ENCODE measurements around the gene PIGR. TPM values are rescaled to one million over a fixed set of nuclear protein-coding genes. Genes with fewer than 3 reads are reported as not detected.

Gene PIGR
- total RNA-seq, 1 experiment from 2014 or later, result 2.6 TPM

DNA sequence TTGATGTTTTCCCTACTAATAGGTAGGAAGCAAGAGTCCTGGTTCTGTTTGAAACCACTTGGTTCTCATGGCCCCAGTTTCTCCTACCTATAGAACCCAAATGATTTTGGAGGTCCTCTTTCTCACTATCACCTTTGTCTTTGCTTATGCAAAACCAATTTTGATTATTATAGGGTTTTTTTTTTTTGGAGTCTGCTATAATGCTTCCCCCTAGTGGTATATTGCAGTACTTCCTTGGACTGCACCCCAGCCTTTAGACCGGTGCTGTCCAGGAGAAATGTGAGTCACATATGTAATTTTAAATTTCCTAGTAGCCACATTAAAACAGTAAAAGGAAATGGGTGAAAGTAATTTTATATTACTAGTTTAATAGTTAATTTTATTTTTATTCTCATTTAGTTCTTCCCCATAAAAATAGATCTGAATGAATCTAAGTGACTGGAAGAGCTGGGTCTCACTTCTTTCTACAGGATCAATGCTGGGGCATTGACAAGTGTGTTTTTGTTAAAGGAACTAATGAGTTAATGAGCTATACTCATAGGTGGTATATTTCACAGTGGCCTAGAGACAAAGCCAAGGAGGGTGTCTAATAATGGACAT, 35.1 kb downstream of the PIGR start:
- peaks cover 0 to 28% of the 10 kb centered on the region in 2 experiments; a peak in 2 of 4 replicates for H3K4me1 ChIP-seq (ENCODE audit: control insufficient read depth in 1 of 2, insufficient read depth in 2 of 2, low read length in 2 of 2)
- ChIA-PET RAD21 (ENCODE audit: low non-redundant PET in 1 of 2, low total read pairs in 2 of 2, uncharacterized antibody in 2 of 2, unreplicated experiment in 2 of 2) (interaction anchor here (1.0 to 1.7 kb wide), 2 partner anchors 102 kb away, joined by 3 to 8 read pairs; no protein-coding TSS in a partner anchor), POLR2A (no interaction called here), CTCF (interaction anchor here (0.7 to 3.0 kb wide), 15 partner anchors 16 to 432 kb away, joined by 3 to 48 read pairs (median 6); partner anchors contain the start of gene PFKFB2)
- no peaks in the 10 kb centered on the region for H3K79me2 ChIP-seq (ENCODE audit: insufficient read depth, low read length)
- H4K20me1 ChIP-seq (ENCODE audit: insufficient read depth), result no peaks in the 10 kb centered on the region
- no peak overlapping the region for H2AFZ ChIP-seq (ENCODE audit: low read depth, low read length, poor library complexity, severe bottlenecking)
- H3K36me3 ChIP-seq (ENCODE audit: control insufficient read depth in 1 of 2, insufficient read depth in 2 of 2, low read length in 2 of 2), result no peaks in the 10 kb centered on the region
- no TSS peak for BruUV-seq (replicated peaks)
- no peak overlapping the region for H3K4me2 ChIP-seq (ENCODE audit: low read length)
- no peak overlapping the region for H3K9ac ChIP-seq (ENCODE audit: low read length)
- DNase-seq (ENCODE audit: low read depth, low spot score) (no peak), ATAC-seq (no peak)
- no peak overlapping the region for H3K27ac ChIP-seq (ENCODE audit: low read depth, low read length)
- no peaks in the 10 kb centered on the region for H3K9me2 ChIP-seq (ENCODE audit: insufficient read depth)
- no peaks in the 10 kb centered on the region; the same call in 1 of the 2 replicates for H3K27me3 ChIP-seq (ENCODE audit: insufficient read depth, low read length)
- H3K9me3 ChIP-seq (ENCODE audit: control insufficient read depth in 1 of 2, insufficient read depth in 1 of 2, low read depth in 1 of 2, low read length in 2 of 2), result no peaks in the 10 kb centered on the region
- H3K4me3 ChIP-seq (replicated peaks in 1 of 2; ENCODE audit: low read depth in 1 of 2, low read length in 2 of 2), result no peak overlapping the region
- intact Hi-C loops (cut with micrococcal nuclease), result loop anchor here (2.0 to 5.0 kb wide), 4 partner anchors 72 to 434 kb away; no protein-coding TSS in a partner anchor
- TF ChIP-seq RAD21 (IDR thresholded peaks at IDR 0.05; ENCODE audit: low read depth) (peak; percentile 69), YY1 (IDR thresholded peaks at IDR 0.05; ENCODE audit: extremely low read depth, insufficient replicate concordance, low read depth, low read length) (no peak)
- TF ChIP-seq, protein P1, sequence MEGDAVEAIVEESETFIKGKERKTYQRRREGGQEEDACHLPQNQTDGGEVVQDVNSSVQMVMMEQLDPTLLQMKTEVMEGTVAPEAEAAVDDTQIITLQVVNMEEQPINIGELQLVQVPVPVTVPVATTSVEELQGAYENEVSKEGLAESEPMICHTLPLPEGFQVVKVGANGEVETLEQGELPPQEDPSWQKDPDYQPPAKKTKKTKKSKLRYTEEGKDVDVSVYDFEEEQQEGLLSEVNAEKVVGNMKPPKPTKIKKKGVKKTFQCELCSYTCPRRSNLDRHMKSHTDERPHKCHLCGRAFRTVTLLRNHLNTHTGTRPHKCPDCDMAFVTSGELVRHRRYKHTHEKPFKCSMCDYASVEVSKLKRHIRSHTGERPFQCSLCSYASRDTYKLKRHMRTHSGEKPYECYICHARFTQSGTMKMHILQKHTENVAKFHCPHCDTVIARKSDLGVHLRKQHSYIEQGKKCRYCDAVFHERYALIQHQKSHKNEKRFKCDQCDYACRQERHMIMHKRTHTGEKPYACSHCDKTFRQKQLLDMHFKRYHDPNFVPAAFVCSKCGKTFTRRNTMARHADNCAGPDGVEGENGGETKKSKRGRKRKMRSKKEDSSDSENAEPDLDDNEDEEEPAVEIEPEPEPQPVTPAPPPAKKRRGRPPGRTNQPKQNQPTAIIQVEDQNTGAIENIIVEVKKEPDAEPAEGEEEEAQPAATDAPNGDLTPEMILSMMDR (IDR thresholded peaks at IDR 0.05 in 2 of 3, conservative IDR thresholded peaks at IDR 0.05 in 1 of 3; ENCODE audit: borderline replicate concordance in 1 of 3, insufficient read depth in 1 of 3, low read depth in 2 of 3, low read length in 2 of 3), result peak; percentile 72 to 79 (median 74); a peak in 5 of 6 replicates

DNA sequence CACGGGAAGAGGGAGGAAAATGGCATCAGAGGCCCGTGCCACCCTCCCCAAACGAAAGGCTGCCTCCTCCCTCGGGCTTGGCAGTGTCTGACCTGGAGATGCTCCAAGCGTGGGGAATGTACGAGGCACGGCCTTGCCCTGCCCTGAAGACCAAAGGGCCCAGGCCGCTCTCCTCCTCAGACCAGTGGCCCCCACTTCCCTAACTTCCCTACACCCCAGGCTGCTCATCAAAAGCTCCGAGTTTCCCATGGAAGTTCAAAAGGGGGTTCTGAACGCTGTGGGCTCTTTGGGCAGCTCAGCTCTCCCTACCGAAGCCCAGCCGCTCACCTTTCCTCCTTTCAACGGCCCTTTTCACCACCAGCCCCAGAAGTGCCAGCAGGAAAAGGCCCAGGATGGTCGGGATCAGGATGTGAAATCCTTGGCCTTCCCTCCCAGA, 36.4 kb downstream of the PIGR start:
- H3K9ac ChIP-seq (ENCODE audit: low read length), result peak overlapping the region; percentile 50
- ATAC-seq, result no peak
- peak overlapping the region; percentile 37 to 60 for H3K4me3 ChIP-seq (replicated peaks in 1 of 2; ENCODE audit: low read depth in 1 of 2, low read length in 2 of 2)
- H3K27me3 ChIP-seq (ENCODE audit: insufficient read depth, low read length), result no peaks in the 10 kb centered on the region; the same call in 1 of the 2 replicates
- ChIA-PET RAD21 (ENCODE audit: low non-redundant PET in 1 of 2, low total read pairs in 2 of 2, uncharacterized antibody in 2 of 2, unreplicated experiment in 2 of 2) (interaction anchor here in 1 of 2 experiments (1.2 kb wide), 1 partner anchor 175 kb away, joined by 3 read pairs; no protein-coding TSS in a partner anchor), POLR2A (interaction anchor here (1.1 kb wide), 1 partner anchor 297 kb away, joined by 3 read pairs; the partner anchor contains the start of gene EIF2D), CTCF (interaction anchor here (1.0 to 2.3 kb wide), 14 partner anchors 12 to 591 kb away, joined by 3 to 13 read pairs (median 5); partner anchors contain the start of genes FCMR and IL20)
- peak overlapping the region; percentile 36 for H2AFZ ChIP-seq (ENCODE audit: low read depth, low read length, poor library complexity, severe bottlenecking)
- peak overlapping the region; percentile 86 for H3K4me2 ChIP-seq (ENCODE audit: low read length)
- no peaks in the 10 kb centered on the region for H3K79me2 ChIP-seq (ENCODE audit: insufficient read depth, low read length)
- H4K20me1 ChIP-seq (ENCODE audit: insufficient read depth), result no peaks in the 10 kb centered on the region
- no peak overlapping the region for H3K27ac ChIP-seq (ENCODE audit: low read depth, low read length)
- no peaks in the 10 kb centered on the region for H3K9me2 ChIP-seq (ENCODE audit: insufficient read depth)
- H3K36me3 ChIP-seq (ENCODE audit: control insufficient read depth in 1 of 2, insufficient read depth in 2 of 2, low read length in 2 of 2), result no peaks in the 10 kb centered on the region
- peaks cover 8 to 40% of the 10 kb centered on the region in 2 experiments for H3K4me1 ChIP-seq (ENCODE audit: control insufficient read depth in 1 of 2, insufficient read depth in 2 of 2, low read length in 2 of 2)
- no TSS peak for BruUV-seq (replicated peaks)
- no peak for DNase-seq (ENCODE audit: low read depth, low spot score)
- intact Hi-C loops (cut with micrococcal nuclease), result loop anchor here (2.0 to 5.0 kb wide), 4 partner anchors 73 to 433 kb away; no protein-coding TSS in a partner anchor
- H3K9me3 ChIP-seq (ENCODE audit: control insufficient read depth in 1 of 2, insufficient read depth in 1 of 2, low read depth in 1 of 2, low read length in 2 of 2), result no peaks in the 10 kb centered on the region
- TF ChIP-seq POLR2AphosphoS5 (IDR thresholded peaks at IDR 0.05; ENCODE audit: low read depth, low read length) (no peak), ELF1 (IDR thresholded peaks at IDR 0.05; ENCODE audit: borderline replicate concordance, low read depth) (no peak), SIN3A (IDR thresholded peaks at IDR 0.05; ENCODE audit: low read depth) (no peak), ZFX (IDR thresholded peaks at IDR 0.05) (no peak), YY1 (IDR thresholded peaks at IDR 0.05; ENCODE audit: extremely low read depth, insufficient replicate concordance, low read depth, low read length) (no peak), CEBPB (IDR thresholded peaks at IDR 0.05; ENCODE audit: low read depth) (no peak), JUND (IDR thresholded peaks at IDR 0.05) (no peak)
- TF ChIP-seq, protein P2, sequence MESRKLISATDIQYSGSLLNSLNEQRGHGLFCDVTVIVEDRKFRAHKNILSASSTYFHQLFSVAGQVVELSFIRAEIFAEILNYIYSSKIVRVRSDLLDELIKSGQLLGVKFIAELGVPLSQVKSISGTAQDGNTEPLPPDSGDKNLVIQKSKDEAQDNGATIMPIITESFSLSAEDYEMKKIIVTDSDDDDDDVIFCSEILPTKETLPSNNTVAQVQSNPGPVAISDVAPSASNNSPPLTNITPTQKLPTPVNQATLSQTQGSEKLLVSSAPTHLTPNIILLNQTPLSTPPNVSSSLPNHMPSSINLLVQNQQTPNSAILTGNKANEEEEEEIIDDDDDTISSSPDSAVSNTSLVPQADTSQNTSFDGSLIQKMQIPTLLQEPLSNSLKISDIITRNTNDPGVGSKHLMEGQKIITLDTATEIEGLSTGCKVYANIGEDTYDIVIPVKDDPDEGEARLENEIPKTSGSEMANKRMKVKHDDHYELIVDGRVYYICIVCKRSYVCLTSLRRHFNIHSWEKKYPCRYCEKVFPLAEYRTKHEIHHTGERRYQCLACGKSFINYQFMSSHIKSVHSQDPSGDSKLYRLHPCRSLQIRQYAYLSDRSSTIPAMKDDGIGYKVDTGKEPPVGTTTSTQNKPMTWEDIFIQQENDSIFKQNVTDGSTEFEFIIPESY (IDR thresholded peaks at IDR 0.05; ENCODE audit: extremely low read depth, insufficient replicate concordance, low read length), result no peak
- TF ChIP-seq, protein P1 (IDR thresholded peaks at IDR 0.05 in 2 of 3, conservative IDR thresholded peaks at IDR 0.05 in 1 of 3; ENCODE audit: borderline replicate concordance in 1 of 3, insufficient read depth in 1 of 3, low read depth in 2 of 3, low read length in 2 of 3), result no peak

Measured in HCT116 (cell line).